Measurements from ENCODE around the gene SLAMF9.

Gene SLAMF9

DNA sequence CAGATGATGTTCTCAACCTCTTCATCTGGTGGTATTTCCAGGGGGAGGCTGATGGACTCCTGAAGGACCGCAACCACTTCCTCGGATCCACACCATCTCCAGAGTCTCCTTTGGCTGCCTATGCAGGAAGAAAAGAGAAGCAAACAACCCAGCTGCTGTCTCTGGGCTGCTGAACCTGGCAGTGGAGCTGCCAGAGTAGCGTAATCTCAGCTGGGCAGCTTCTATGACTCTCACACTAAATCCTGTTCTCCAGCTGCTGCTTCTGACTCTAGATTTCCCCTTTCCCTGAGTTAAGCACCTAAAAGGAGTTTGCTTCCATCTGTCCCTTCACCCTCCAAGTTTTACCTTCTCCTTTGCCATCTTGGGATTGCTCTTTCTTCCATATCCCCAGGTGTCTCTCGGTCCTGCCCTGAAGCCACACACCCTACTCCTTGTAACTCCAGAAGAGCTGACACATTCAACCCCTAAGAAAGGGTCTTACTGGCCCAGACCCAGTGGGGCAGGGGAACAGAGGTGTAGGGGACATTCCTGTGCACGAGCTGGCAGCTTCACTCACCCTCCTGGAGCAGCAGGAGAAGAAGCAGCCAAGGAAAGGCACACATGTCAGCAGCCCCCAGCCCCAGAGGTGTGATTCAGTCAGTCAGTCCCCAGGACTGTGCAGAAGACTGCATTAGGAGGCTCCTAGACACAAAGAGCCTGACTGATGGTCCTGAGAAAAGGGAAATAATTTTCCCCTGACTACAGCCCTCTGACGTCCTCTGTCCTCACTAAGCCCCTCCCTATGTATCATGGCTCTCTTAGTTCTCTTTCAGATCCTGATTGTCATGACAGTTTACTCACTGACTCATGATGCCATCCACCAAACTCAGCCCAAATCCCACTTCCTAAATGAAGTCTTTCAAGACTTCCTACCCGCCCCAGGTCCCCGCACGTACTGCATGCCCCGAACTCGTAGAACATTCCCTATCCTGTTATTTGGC is at the start of gene SLAMF9:
TSS of gene SLAMF9 (minus strand) at position 702 of the 980 bp plus-strand sequence. CDS start at position 602, 100 bp downstream.
- DNase-seq: no peak

DNA sequence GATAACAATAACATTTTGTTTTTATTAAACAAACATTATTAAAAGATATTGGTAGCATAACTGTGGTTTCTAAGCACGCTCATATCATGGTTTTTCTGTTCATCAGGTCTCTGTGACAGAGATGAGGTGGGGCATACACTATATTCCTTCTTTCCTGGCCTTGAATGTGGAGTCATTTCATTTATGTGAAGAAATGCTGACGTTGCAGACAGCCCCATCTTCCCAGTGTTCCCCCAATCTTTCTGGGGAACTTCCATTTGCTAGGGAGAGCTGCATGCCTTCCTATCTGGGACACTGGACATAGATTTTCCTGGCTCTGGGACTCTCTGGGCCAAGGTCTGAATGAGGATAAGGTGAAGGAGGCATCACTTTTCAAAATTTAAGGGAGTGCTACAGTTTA is 47.4 kb upstream of the SLAMF9 start:
- DNase-seq: no peak

DNA sequence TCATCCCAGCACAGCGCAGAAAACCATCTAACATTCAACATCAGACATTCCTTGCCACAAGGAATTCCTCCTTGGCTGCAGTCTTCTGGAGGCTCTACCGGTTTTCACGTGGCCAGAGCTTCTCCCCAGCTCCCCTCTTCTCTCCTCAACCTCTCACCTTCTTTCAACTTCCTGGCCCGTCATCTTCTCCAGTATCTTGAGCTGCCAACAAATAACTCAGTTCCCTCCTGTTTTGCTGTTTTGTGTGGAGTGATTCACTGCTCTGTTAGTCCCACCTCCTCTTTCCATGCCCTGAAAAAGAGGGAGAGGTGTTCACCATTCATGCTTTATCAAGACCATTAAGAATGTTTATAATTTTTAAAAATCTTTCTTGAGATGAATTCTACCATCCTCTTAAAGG is 45.2 kb upstream of the SLAMF9 start:
- DNase-seq: no peak

DNA sequence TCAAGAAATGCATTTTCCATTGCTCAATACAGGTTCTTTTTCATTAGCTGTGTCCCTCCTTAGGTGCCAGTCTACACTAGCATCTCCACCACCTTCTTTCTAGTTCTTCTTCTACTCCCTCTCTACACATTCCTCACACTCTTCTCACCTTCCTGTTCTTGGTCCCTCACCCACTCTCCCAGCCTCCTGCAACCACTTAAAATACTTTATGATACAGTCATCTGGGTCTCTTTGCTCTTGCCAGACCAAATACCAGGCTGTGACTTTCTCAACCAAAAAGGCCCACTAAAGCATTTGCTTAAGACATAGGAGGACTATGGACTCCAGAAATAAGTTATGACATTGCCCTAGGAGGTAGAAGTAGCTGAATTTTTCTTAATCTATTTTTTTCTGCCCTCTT is 42.6 kb upstream of the SLAMF9 start:
- no peak for DNase-seq

DNA sequence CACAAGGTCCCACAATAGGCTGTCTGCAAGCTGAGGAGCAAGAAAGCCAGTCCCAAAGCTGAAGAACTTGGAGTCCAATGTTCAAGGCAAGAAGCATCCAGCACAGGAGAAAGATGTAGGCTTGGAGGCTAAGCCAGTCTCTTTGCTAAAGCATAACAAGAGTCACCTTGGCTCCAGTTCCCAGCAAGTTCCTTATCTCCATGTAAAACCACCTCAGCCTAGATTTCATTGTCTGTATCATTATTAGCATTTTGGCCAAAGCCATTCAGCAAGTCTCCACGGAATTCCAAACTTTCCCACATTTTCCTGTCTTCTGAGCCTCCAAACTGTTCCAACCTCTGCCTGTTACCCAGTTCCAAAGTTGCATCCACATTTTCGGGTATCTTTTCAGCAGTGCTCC is 40.9 kb upstream of the SLAMF9 start:
- DNase-seq: no peak

DNA sequence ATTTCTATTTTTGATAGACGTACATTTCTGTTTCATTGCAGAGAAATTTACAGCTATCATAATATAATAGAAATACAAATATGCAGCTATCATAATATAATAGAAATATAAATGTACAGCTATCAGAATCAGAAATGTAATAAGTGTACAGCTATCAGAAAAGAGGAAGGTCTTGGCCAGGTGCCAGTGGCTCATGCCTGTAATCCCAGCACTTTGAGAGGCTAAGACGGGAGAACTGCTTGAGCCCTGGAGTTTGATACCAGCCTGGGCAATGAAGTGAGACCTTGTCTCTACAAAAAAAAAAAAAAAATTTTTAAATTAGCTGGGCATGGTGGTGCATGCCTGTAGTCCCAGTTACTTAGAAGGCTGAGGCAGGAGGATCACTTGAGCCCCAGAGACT is 39.9 kb upstream of the SLAMF9 start:
- DNase-seq: no peak

DNA sequence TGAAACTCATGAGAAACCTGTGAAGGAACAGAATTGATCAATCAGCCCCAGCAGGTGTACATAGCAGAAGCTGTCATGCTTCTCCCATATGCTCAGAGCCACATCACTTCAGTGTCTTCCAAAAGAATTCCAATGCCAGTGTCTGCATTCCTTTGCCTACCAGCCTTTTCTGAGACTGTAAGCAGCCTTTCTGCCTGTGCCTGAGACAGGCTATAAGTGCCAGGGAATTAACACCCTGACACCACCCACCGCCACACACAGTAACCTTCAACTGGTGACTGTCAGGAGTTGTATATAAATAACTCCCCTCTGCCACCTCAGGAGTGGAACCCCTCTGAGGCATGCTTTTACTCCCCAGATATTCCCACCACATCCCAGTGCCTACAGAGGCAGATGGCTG is 38.1 kb upstream of the SLAMF9 start:
- no peak for DNase-seq

DNA sequence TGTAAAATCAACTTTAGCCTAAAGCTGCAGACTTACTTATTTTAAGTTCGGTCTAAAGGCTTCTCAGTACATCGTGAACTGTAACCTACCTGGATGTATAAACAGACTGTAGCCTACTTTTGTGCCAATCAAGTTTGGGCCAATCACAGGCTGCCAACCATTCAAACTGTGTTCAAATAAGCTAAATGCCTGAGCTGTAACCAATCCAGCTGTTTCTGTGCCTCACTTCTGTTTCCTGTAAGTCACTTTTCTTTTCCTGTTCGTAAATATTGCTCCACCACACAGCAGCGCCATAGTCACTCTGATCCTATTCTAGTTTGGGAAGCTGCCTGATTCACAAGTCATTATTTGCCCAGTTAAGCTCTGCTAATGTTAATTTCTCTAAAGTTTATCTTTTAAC is 37.5 kb upstream of the SLAMF9 start:
- no peak for DNase-seq

DNA sequence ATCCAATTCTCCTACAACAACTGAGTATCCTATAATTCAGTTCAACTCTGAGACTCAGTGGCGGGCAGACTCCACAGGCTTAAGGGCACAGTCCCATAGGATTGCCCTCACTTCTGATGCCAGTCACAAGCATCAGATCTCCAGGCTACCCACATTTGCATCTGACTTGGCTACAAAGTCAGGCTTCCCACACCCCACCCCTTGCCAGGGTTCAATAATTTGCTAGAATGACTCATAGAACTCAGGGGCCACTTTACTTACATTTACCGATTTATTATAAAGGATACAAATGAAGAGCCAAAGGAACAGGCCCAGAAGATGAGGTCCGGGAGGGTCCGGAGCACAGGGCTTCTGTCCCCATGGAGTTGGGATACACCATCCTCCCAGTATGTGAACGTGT is 36.0 kb upstream of the SLAMF9 start:
- no peak for DNase-seq

DNA sequence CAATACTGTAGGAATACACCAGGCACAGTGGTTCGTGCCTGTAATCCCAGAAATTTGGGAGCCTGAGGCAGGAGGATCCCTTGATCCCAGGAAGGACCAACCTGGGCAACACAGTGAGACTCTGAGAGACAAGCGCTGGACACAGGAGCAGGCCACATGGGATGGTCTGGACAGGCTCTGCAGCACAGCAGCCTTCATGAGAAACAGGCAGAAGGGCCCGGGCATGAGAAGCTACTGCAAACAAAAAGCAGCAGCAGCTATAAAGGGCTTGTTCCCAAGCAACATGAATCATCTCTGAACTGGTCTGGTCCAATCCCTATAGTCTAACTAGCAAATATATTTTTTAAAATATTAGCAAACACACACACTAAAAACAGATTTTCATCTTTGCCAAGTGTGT is 35.5 kb upstream of the SLAMF9 start:
- no peak for DNase-seq

DNA sequence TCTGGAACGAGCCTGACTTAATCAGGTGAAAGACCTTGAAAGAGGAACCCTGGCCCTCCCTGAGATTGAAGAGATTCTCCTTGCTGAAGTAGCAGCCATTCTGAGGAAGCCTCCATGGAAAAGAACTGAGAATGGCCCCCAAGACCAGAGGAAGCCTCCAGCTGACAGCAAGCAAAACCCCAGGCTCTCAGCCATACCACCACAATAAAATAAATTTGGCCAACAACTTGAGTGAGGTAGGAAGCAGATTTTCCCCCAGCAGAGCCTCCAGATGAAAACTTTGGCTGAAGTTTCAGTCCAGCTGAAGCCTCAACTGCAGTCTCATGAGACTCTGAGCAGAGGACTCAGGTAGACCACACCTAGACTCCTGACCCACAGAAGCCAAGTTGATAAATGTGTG is 34.0 kb upstream of the SLAMF9 start:
- DNase-seq: no peak

DNA sequence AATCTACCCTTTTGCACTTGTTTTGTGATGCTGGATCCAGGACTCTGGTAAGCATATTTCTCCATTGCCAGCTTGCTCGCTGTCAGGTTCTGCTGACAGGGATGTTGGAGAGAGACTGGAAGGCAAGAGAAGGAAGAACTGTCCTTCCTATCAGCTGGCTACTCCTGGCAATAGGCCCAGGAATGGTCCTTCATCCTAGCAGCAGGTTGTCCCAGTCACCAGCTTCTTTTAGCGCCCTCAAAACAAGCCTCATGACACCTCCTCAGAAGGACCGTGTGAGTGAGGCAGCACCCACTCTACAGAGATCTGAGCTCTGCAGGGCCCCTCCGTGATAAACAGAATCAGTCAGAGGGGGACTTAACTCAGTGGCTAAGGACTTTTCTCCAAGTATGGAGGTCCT is 33.1 kb upstream of the SLAMF9 start:
- no peak for DNase-seq

DNA sequence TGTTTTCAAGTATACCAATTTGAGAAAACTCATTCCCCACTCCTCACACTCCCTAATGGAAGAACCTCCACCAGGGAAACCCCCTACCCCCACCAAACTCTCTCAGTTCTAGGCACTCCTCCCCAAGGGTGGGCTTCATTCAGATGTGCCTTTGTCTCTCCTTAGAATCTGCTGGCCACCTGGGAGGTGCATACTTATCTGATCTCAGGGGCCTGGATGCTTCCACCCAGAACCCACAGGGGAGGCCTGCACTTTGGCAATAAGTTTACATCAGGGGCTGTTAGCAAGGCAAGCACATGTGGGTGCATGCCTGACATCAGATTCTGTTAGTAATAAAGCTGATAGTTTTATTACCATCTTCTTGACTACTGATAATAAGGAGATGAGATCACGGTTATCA is 32.5 kb upstream of the SLAMF9 start:
- DNase-seq: no peak

DNA sequence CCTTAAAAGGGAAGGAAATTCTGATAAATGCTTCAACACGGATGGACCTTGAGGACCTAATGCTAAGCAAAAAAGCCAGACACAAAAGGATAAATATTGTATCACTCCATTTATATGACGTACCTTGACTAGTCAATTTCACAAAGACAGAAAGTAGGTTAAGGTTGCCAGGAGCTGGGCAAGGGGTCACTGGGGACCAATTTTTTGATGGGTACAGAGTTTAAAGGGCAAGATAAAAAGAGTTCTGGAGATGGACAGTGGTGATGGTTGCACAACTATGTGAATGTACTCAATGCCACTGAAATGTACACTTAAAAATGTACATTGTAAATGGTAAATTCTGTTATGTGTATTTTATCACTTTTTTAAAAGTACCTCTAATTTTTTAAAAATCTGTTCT is 32.1 kb upstream of the SLAMF9 start:
- DNase-seq: no peak

DNA sequence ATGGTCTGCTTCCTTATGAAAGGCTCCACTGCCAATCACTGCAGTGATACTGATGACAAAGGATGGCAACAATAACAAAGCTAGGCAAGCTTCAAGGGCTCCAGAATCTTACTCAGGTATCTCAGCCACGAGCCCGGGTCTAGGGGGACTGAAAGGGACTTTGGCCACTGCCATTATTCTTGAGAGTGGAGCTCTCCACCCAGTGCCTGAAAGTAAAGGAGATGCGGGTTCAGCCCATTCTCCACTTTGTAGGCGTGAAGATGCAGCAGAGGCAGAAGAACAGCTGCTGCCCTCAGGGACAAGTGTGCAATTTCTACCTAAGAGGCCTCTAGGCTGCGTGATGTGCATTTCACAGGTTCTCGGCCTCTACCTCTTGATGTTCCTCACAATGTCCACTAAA is 31.4 kb upstream of the SLAMF9 start:
- DNase-seq: no peak

DNA sequence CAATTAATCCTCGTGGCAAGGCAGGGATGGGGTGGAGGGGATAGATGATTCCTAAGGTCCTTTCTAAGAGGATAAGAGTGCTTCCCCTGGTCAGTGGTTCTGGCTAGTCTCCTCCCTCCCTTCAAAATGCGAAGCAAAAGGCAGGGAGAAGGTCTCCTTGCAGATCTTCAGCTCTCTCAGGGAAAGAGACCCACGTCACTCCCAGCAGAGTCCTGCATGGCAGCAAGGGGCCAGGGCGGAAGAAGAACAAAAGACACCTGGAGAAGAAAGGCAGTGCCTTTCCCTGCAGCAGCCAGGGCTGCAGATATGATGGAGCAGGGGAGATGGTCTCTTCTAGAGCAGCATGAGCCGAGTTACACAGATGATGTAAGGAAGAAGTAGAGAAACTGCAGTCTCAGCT is 29.6 kb upstream of the SLAMF9 start:
- no peak for DNase-seq

DNA sequence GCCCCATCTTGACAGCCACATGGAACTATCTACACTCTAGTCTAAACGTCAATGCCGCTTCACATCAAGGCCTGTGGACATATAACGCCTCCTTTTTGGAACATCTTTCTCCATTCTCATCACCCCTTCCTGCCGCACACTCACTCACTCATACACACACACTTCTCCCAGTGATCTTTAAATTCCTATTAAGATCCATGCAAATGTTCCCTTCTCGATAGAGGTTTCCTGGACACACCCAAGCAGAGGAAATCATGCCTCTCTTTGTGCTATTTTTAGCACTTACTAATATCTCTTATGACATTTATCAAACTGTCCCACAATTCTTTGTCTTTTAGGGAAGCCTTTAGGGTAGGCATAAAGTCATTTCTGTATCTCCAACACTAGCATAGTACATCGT is 28.2 kb upstream of the SLAMF9 start:
- DNase-seq: no peak

DNA sequence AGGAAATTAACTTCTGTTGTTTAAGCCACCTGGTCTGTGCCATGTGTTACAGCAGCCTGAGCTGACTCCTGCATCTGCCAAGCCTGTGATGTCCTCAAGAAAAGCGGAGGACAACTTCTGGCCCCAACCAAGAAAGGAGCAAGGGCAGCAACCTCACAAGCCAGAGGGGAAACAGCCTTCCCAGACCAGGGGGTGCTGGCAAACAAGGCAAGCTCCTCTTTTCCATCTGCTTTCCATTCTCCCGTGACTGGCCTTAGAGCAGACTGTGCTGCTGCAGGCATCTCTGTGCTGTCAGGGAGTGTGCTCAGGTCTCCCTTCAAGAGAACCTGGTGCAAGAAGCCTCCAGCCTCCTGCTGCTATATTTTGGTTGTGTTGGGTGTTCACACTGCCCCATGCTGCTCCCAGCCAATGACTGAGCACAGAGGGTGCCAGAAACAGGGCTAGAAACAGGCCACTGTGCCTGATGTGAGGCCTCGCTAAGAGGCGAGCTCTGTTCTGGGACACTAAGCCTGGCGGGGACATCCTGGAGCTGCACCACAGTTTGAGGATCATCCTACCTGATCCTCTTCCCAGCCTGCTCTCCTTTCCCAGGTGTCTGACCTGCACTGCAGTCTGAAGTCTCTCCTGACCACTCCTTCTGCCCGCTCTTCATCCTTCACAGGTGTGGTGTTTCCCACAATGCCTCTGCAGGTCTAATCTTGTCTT is 27.5 kb upstream of the SLAMF9 start:
- no peak for DNase-seq

DNA sequence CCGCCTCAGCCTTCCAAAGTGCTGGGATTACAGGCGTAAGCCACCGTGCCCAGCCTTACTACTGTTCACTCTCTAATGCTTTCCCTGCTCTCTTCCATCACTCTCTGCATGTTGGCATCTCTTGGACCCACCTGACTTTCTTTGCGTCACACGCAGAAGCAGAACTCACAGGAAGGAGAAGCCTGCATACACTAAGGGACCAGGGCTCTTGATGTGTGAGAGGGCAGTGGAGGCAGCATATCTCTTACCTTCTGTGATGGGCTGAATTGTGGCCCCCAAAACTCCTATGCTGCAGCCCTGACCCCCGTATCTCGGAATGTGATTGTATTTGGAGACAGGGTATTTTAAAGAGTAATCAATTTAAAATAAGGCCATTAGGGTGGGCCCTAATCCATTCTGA is 26.7 kb upstream of the SLAMF9 start:
- no peak for DNase-seq

DNA sequence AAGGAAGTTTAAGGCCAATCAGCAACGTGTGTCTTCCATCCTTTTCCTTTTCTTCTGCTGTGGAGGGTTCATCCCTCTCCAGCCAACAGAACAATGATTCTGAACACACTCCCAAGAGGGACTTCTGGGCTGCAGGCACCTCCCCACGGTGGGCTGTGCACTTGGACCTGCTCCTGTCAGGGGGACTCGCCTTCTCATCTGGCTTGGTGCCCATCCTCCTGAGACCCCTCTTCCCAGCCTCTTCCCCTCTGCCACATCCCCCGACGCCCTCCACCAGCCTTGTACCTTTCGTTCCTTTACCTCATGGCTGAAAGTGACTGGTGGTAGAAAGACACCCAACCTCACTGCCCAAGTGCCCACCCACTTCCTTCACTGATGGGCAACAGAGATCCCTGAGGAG is 26.0 kb upstream of the SLAMF9 start:
- DNase-seq: no peak

DNA sequence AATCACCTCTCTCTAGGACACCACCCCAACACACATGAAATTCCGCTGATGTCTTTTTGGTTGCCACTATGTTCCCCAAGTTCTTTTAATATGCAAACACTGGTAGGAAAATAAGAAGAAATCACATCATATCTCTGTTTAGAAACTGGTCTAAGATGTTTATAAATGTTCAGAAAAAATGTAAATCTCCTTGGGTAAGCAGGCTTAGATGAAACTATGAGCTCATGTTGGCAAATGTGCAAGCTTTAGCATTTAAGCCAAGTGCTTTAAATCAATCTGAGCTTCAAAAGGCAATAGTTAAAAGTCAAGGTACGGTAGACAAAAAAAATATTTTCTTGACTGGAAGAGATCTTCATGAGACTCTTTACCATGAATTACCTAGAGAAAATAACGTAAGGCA is 25.2 kb upstream of the SLAMF9 start:
- no peak for DNase-seq

DNA sequence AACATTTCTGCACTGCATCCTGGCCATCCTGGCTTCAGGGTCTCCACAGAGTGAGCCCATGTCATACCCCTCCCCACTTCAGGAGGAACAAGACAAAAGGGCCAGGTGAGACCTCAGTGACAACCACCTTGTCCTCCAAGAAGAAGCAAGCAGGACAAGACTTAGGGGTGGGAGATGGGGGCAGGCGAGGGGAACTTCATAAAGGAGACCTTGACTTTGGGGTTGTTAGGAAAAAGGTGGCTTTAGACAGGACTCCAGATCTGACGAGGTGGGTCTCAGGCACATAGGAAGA is 24.0 kb upstream of the SLAMF9 start:
- DNase-seq: no peak

DNA sequence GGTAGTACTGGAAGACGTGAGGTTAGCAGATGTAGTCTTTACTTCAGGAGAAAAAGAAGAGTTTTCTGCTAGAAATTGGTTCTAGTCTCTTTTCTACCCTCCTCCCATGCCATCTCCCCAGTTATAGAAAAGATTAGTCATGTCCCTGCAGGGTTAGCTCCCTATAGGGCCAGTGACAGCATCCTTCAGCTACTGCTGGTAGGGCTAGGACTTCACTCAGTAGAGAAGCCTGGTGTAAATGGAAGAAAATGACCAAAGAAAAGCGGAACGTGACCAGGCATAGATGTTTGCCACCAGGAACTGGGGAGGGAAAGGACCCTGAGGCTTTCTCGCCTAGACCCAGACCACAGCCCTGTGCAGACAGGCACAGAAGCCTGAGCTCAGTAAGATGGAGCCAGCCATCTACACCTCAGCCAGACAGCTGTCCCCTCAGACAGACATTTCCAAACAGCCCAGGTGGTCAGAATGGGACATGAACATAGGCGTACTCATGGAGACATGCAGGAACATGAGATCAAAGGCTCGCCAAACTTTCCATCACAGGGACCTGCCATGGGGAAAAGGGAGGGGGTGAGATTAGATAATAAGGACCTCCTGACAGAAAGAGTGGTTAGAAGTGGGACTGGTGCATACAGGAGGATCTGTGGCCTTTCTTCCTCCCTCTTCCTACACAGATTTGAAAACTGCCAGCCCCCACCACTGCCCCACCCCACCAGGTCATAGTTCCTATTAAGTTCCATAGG is 23.5 kb upstream of the SLAMF9 start:
- no peak for DNase-seq
